Islet precursor cell (in vitro differentiated cells): Measurements from ENCODE around the gene TTLL8.
A peak's percentile ranks its signal among the peaks of the same experiment; 100 is the strongest.

Source experiments
- DNase-seq: peaks from one replicate; pipeline ENCODE4 v3.0.0-alpha.2; 2018

Gene TTLL8

GRCh38 chr22:50016308-50016987 is 41.6 kb downstream of the TTLL8 start:
- peak; percentile 50 for DNase-seq

GRCh38 chr22:50015451-50016307 is 42.4 kb downstream of the TTLL8 start:
- DNase-seq = peak; percentile 39

GRCh38 chr22:50014655-50015401 is 43.3 kb downstream of the TTLL8 start:
- DNase-seq = peak; percentile 46

- peak; percentile 50 for DNase-seq
These were observed 44.0 kb downstream of the TTLL8 start for GRCh38 chr22:50014053-50014501.

GRCh38 chr22:50012211-50013181 is 45.6 kb downstream of the TTLL8 start, which contains the start of gene IL17REL:
TSS of gene IL17REL (minus strand) at chr22:50012765. CDS start at chr22:50012646, 119 bp downstream.
- peak; percentile 70 for DNase-seq

GRCh38 chr22:50011447-50012210 is 46.5 kb downstream of the TTLL8 start:
- DNase-seq = no peak

- peak; percentile 50 for DNase-seq
These were observed 47.2 kb downstream of the TTLL8 start for GRCh38 chr22:50010676-50011446.

GRCh38 chr22:50009765-50010675 is 48.1 kb downstream of the TTLL8 start:
- DNase-seq = no peak

- DNase-seq = peak; percentile 48
These were observed 48.8 kb downstream of the TTLL8 start for GRCh38 chr22:50009251-50009650.

- DNase-seq = peak; percentile 43
These were observed 49.7 kb downstream of the TTLL8 start for GRCh38 chr22:50008151-50009040.

- DNase-seq = no peak
These were observed 51.0 kb downstream of the TTLL8 start for GRCh38 chr22:50007057-50007511.

- no peak for DNase-seq
These were observed 53.2 kb downstream of the TTLL8 start for GRCh38 chr22:50004918-50005317.

- no peak for DNase-seq
These were observed 55.3 kb downstream of the TTLL8 start for GRCh38 chr22:50002791-50003190.

- no peak for DNase-seq
These were observed 56.5 kb downstream of the TTLL8 start for GRCh38 chr22:50001388-50002231.

GRCh38 chr22:50000587-50001387 is 57.3 kb downstream of the TTLL8 start:
- DNase-seq = no peak

- DNase-seq = no peak
These were observed 58.0 kb downstream of the TTLL8 start for GRCh38 chr22:49999946-50000586.
